HepG2 (cell line): ENCODE measurements around the gene KDM3B. TPM values are rescaled to one million over a fixed set of nuclear protein-coding genes. Genes with fewer than 3 reads are reported as not detected.

Experiments
- AGO2 ChIP-seq: fragments of 200-400 bp; formaldehyde crosslinking; optimal IDR thresholded peaks from 2 replicates; pipeline ENCODE3; 2017; ENCODE audit warnings: mild to moderate bottlenecking, low read depth, low read length, moderate library complexity
- AHR ChIP-seq: IDR thresholded peaks from 2 replicates; pipeline ENCODE4 v1.6.1; 2018; ENCODE audit warnings: missing genetic modification reagents, missing compliant biosample characterization
- ATF7 ChIP-seq, 2 experiments: fragments of 450-650 bp in 1 of 2; sonication (generic) in 1 of 2; formaldehyde crosslinking in 1 of 2; IDR thresholded peaks; 2 replicates each; pipeline versions ENCODE4 v1.4.0 to v1.6.1; 2016 to 2020; ENCODE audit warnings: antibody characterized with exemption in 1 of 2, mild to moderate bottlenecking in 1 of 2, missing genetic modification reagents in 1 of 2
- CC2D1A ChIP-seq: sonication (generic); formaldehyde crosslinking; IDR thresholded peaks from 2 replicates; pipeline ENCODE4 v1.8.1; 2023; ENCODE audit warnings: mild to moderate bottlenecking, missing genetic modification reagents
- ETV6 ChIP-seq: sonication (generic); formaldehyde crosslinking; conservative IDR thresholded peaks from 2 replicates; pipeline ENCODE4 v1.4.0; 2020; ENCODE audit warnings: missing genetic modification reagents
- GPN1 ChIP-seq: sonication (generic); formaldehyde crosslinking; IDR thresholded peaks from 2 replicates; pipeline ENCODE4 v1.5.1; 2020; ENCODE audit warnings: missing genetic modification reagents, borderline replicate concordance
- KDM4B ChIP-seq: sonication (generic); formaldehyde crosslinking; IDR thresholded peaks from 2 replicates; pipeline ENCODE4 v1.4.0; 2020; ENCODE audit warnings: missing genetic modification reagents
- NCOR1 ChIP-seq: fragments of 200-600 bp; sonication (generic); IDR thresholded peaks from 2 replicates; pipeline ENCODE4 v1.7.0; 2017; ENCODE audit warnings: antibody characterized with exemption, low read length, borderline replicate concordance
- NONO ChIP-seq, 2 experiments: fragments of 450-650 bp in 1 of 2; sonication (generic) in 1 of 2; formaldehyde crosslinking in 1 of 2; IDR thresholded peaks in 1 of 2; conservative IDR thresholded peaks in 1 of 2; 2 replicates each; pipeline versions ENCODE4 v1.6.1 to v1.8.0; 2017 to 2022; ENCODE audit warnings: mild to moderate bottlenecking in 1 of 2, missing genetic modification reagents in 1 of 2, moderate library complexity in 1 of 2
- ONECUT2 ChIP-seq: sonication (generic); formaldehyde crosslinking; IDR thresholded peaks from 2 replicates; pipeline ENCODE4 v1.4.0; 2020; ENCODE audit warnings: missing genetic modification reagents
- SAP130 ChIP-seq: IDR thresholded peaks from 2 replicates; pipeline ENCODE4 v1.6.1; 2016; ENCODE audit warnings: low read depth
- SOX5 ChIP-seq: IDR thresholded peaks from 2 replicates; pipeline ENCODE4 v1.6.1; 2016; ENCODE audit warnings: borderline replicate concordance
- ZFP90 ChIP-seq: sonication (generic); formaldehyde crosslinking; IDR thresholded peaks from 2 replicates; pipeline ENCODE4 v1.8.0; 2022; ENCODE audit warnings: missing genetic modification reagents, mild to moderate bottlenecking, inconsistent platforms, borderline replicate concordance
- ZNF256 ChIP-seq: sonication (generic); formaldehyde crosslinking; conservative IDR thresholded peaks from 2 replicates; pipeline ENCODE4 v1.4.0; 2020; ENCODE audit warnings: missing genetic modification reagents
- ZNF354B ChIP-seq: sonication (generic); formaldehyde crosslinking; IDR thresholded peaks from 2 replicates; pipeline ENCODE4 v1.8.0; 2022; ENCODE audit warnings: mild to moderate bottlenecking, missing genetic modification reagents
- ZNF652 ChIP-seq: IDR thresholded peaks from 2 replicates; pipeline ENCODE4 v1.6.1; 2016; ENCODE audit warnings: low read depth, borderline replicate concordance
- ZNF713 ChIP-seq: sonication (generic); formaldehyde crosslinking; IDR thresholded peaks from 2 replicates; pipeline ENCODE4 v1.4.0; 2020; ENCODE audit warnings: mild to moderate bottlenecking, missing genetic modification reagents
- ZSCAN25 ChIP-seq: sonication (generic); formaldehyde crosslinking; IDR thresholded peaks from 2 replicates; pipeline ENCODE4 v1.8.0; 2022; ENCODE audit warnings: mild to moderate bottlenecking, missing genetic modification reagents
- polyA plus RNA-seq, 8 experiments: library from polyadenylated mRNA; depleted of rRNA in 3 of 8; stranded (reverse) in 7 of 8; unstranded in 1 of 8; fragments of >200 nt; fragmentation: Illumina TruSeq in 4 of 8; extraction: Trizol in 4 of 8; gene quantifications; 2 replicates each; pipeline versions ENCODE4 v1.2.1 to v1.2.3, GENCODE V29; 2011 to 2016; ENCODE audit warnings: low read depth in 4 of 8, missing spikeins in 1 of 8, mixed read lengths in 1 of 8; ENCODE audit not compliant: insufficient read depth in 1 of 8
- total RNA-seq, 5 experiments: library from RNA; depleted of rRNA; stranded (reverse); fragments of >200 nt; fragmentation: Illumina TruSeq; extraction: Trizol; gene quantifications; 2 replicates each; pipeline ENCODE4 v1.2.3, GENCODE V29; 2016; ENCODE audit warnings: low read depth in 1 of 5
- TF ChIP-seq, protein P1 (sequence below): sonication (generic); formaldehyde crosslinking; IDR thresholded peaks from 2 replicates; pipeline ENCODE4 v1.5.1; 2020; ENCODE audit warnings: mild to moderate bottlenecking, moderate library complexity, missing genetic modification reagents
- TF ChIP-seq, protein P2 (sequence below): sonication (generic); formaldehyde crosslinking; IDR thresholded peaks from 2 replicates; pipeline ENCODE4 v1.5.0; 2020; ENCODE audit warnings: missing genetic modification reagents
- TF ChIP-seq, protein P3 (sequence below): sonication (generic); formaldehyde crosslinking; IDR thresholded peaks from 2 replicates; pipeline ENCODE4 v1.5.0; 2020; ENCODE audit warnings: missing genetic modification reagents, mild to moderate bottlenecking, borderline replicate concordance
- TF ChIP-seq, protein P4 (sequence below): IDR thresholded peaks from 2 replicates; pipeline ENCODE4 v1.6.1; 2016; ENCODE audit warnings: mild to moderate bottlenecking
- TF ChIP-seq, protein P5 (sequence below), 2 experiments: sonication (generic) in 1 of 2; formaldehyde crosslinking in 1 of 2; IDR thresholded peaks; 2 replicates each; pipeline versions ENCODE4 v1.4.0 to v1.6.1; 2018 to 2020; ENCODE audit warnings: missing genetic modification reagents in 2 of 2, borderline replicate concordance in 1 of 2, low read depth in 1 of 2, mild to moderate bottlenecking in 1 of 2, missing biosample characterization in 1 of 2

The KDM3B gene
- total and polyA plus RNA-seq, 2 of the 13 experiments (the other 11 are each of a cell fraction or from before 2014, with no cell fraction given): 19.7 to 34.3 TPM

DNA sequence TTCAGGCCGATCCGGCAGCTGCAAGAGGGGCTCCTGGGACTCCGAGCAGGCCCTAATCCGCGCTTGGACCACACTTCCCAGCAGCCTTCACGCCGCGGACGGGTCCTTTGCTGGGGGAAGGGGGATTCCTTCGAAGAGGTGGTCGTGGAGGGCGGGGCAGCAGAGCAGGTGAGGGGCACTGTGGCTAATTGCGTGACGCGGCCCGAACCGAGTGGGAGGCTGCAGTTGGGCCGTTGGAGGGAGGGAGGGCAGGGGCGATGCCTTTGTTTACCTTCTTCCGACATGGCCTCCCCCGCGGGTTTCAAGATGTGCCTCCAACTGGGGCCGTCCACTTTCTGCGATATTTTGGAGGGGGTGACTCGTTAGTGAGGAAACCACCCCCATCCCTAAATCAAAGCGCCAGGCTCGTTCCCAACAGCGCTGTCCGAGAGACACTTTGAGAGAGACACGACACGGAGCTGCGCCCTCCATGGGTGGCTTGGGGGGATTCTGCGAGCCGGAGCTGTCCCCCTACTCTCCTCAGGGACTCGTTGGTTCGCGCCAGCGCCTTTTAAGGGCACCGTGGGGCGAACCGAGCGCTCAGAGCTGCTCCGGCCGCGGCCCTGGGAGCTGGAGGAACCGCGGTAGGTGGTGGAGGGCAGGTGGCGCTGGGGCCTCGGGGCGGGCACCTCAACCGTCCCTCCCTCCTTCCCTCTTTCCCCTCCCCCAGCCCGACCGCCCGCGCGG, 14.6 kb upstream of the KDM3B start, which contains the start of gene FAM53C (continued):
- TF ChIP-seq, protein P1, sequence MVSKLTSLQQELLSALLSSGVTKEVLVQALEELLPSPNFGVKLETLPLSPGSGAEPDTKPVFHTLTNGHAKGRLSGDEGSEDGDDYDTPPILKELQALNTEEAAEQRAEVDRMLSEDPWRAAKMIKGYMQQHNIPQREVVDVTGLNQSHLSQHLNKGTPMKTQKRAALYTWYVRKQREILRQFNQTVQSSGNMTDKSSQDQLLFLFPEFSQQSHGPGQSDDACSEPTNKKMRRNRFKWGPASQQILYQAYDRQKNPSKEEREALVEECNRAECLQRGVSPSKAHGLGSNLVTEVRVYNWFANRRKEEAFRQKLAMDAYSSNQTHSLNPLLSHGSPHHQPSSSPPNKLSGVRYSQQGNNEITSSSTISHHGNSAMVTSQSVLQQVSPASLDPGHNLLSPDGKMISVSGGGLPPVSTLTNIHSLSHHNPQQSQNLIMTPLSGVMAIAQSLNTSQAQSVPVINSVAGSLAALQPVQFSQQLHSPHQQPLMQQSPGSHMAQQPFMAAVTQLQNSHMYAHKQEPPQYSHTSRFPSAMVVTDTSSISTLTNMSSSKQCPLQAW (CRISPR knock-in tag): peak; percentile 68; the same call in 1 of the 2 replicates
- TF ChIP-seq KDM4B (CRISPR knock-in tag) (0 out of 2 replicates have a peak, but pooled peaks have one; percentile 59), ETV6 (CRISPR knock-in tag) (peak; percentile 73; the same call in 1 of the 2 replicates), SOX5 (no peak), ONECUT2 (CRISPR knock-in tag) (no peak), NONO (IDR thresholded peaks at IDR 0.05) (peak; percentile 94; the same call in 1 of the 2 replicates), NONO (CRISPR knock-in tag; conservative IDR thresholded peaks at IDR 0.05) (peak; percentile 91), SAP130 (CRISPR knock-in tag) (peak; percentile 85), ZFP90 (peak; percentile 64; the same call in 1 of the 2 replicates), NCOR1 (no peak), ZNF256 (no peak), AHR (CRISPR knock-in tag) (peak; percentile 92; the same call in 1 of the 2 replicates), ZNF713 (no peak), GPN1 (CRISPR knock-in tag) (peak; percentile 91; the same call in 1 of the 2 replicates), ATF7 (IDR thresholded peaks at IDR 0.05) (peak; percentile 90), ATF7 (CRISPR knock-in tag; IDR thresholded peaks at IDR 0.05) (peak; percentile 87), ZNF354B (peak; percentile 90; the same call in 1 of the 2 replicates), CC2D1A (CRISPR knock-in tag) (no peak), AGO2 (peak; percentile 53), ZSCAN25 (CRISPR knock-in tag) (peak; percentile 7; the same call in 1 of the 2 replicates), ZNF652 (CRISPR knock-in tag) (no peak)
- TF ChIP-seq, protein P2, sequence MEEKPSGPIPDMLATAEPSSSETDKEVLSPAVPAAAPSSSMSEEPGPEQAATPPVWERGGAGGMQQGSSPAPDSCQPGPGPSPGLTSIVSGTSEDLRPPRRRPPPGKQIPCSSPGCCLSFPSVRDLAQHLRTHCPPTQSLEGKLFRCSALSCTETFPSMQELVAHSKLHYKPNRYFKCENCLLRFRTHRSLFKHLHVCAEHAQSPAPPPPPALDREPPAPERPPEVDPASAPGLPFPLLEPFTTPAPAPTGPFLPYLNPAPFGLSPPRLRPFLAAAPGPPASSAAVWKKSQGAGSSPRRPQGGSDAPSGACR (CRISPR knock-in tag): 0 out of 2 replicates have a peak, but pooled peaks have one; percentile 55
- TF ChIP-seq, protein P3, sequence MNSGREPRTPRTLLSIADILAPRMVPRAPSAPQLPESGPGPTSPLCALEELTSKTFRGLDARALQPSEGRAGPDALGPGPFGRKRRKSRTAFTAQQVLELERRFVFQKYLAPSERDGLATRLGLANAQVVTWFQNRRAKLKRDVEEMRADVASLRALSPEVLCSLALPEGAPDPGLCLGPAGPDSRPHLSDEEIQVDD (CRISPR knock-in tag): peak; percentile 92; the same call in 1 of the 2 replicates
- TF ChIP-seq, protein P4, sequence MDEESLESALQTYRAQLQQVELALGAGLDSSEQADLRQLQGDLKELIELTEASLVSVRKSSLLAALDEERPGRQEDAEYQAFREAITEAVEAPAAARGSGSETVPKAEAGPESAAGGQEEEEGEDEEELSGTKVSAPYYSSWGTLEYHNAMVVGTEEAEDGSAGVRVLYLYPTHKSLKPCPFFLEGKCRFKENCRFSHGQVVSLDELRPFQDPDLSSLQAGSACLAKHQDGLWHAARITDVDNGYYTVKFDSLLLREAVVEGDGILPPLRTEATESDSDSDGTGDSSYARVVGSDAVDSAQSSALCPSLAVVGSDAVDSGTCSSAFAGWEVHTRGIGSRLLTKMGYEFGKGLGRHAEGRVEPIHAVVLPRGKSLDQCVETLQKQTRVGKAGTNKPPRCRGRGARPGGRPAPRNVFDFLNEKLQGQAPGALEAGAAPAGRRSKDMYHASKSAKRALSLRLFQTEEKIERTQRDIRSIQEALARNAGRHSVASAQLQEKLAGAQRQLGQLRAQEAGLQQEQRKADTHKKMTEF: peak; percentile 81
- TF ChIP-seq, protein P5, sequence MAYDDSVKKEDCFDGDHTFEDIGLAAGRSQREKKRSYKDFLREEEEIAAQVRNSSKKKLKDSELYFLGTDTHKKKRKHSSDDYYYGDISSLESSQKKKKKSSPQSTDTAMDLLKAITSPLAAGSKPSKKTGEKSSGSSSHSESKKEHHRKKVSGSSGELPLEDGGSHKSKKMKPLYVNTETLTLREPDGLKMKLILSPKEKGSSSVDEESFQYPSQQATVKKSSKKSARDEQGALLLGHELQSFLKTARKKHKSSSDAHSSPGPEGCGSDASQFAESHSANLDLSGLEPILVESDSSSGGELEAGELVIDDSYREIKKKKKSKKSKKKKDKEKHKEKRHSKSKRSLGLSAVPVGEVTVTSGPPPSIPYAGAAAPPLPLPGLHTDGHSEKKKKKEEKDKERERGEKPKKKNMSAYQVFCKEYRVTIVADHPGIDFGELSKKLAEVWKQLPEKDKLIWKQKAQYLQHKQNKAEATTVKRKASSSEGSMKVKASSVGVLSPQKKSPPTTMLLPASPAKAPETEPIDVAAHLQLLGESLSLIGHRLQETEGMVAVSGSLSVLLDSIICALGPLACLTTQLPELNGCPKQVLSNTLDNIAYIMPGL (CRISPR knock-in tag; IDR thresholded peaks at IDR 0.05; ENCODE audit: borderline replicate concordance in 1 of 2, low read depth in 1 of 2): peak; percentile 68 to 84
